GM12891 (cell line): ENCODE data around the gene HHAT.

Experiments
- POLR2A ChIP-seq: IDR thresholded peaks from 2 replicates; pipeline ENCODE4 v1.6.1; 2011; ENCODE audit warnings: low read depth, low read length, control low read depth
- POLR2AphosphoS5 ChIP-seq: IDR thresholded peaks from 2 replicates; pipeline ENCODE4 v1.6.1; 2011; ENCODE audit warnings: low read depth, low read length, control low read depth
- POU2F2 ChIP-seq: IDR thresholded peaks from 2 replicates; pipeline ENCODE4 v1.6.1; 2011; ENCODE audit warnings: low read depth, mild to moderate bottlenecking, control low read depth, low read length, moderate library complexity
- SPI1 ChIP-seq: IDR thresholded peaks from 2 replicates; pipeline ENCODE4 v1.6.1; 2011; ENCODE audit warnings: low read depth, low read length, control low read depth
- TAF1 ChIP-seq: IDR thresholded peaks from 2 replicates; pipeline ENCODE4 v1.6.1; 2011; ENCODE audit warnings: low read depth, low read length, control low read depth

DNA sequence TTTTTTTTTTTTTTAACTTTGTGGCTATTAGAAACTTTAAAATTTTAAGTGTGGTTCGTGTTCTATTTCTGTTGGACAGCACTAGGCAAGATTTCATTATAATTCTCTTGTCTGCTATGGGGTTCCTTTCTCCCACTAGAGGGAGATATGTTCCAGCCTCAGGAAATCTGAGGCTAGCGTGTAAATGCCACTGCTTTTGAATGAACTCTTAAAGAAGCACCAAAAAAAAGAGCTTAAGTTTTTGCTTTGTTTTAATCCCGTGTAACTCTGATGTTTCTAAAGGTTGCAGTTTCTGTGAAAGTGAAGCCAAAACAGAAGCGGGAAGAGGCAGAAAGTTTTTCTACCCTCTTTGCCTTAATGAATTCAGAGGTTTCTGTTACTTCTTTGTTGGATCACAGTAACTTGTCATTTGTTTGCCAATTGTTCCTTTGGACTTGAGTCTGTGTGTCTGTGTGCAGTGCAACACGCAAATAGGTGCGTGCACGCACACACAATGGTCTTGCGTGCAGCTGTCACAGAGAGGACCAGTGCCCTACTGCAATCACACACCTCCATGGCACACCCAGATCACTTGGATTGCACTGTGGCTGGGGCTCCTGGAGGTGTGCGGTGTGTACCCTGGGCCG lies 32.3 kb downstream of the HHAT start:
- TF ChIP-seq POLR2AphosphoS5 (no peak), POLR2A (no peak), SPI1 (no peak), POU2F2 (no peak), TAF1 (no peak)
